ENCODE measurements around the gene ALDH1B1.

GRCh38 chr9:38358390-38359296, 33.9 kb upstream of the ALDH1B1 start:
- TF ChIP-seq CTCF (conservative IDR thresholded peaks at IDR 0.05) = no peak
- no peak for TF ChIP-seq ZFX (IDR thresholded peaks at IDR 0.05)
